ENCODE measurements around the gene WBP1L.
A peak's percentile ranks its signal among the peaks of the same experiment; 100 is the strongest.
"Not testable (repeated sequence)": the region's sequence is repeated elsewhere in the genome, so short reads cannot be mapped to it uniquely, and the experiment has no call there.

WBP1L gene
- long read RNA-seq, transcript WBP1L-203 (4 exons, 1,428 nt), result major isoform, 14 of 40 reads
- long read RNA-seq, partial matches to known transcripts, result 21 of 40 reads
- long read RNA-seq, other reads (novel, unspliced or antisense), result 5 of 40 reads

- Histone ChIP-seq H3K27ac (replicated peaks) (peak within 1 kb of the TSS; percentile 68), H3K27me3 (ENCODE audit: insufficient read depth, poor library complexity, severe bottlenecking) (no peaks in the 10 kb centered on the region), H3K4me3 (replicated peaks; ENCODE audit: insufficient read depth, low read length) (peak within 1 kb of the TSS; percentile 88)
- TF ChIP-seq CTCF (IDR thresholded peaks at IDR 0.05; ENCODE audit: insufficient read depth, low read length), result no peak
- no peak for TF ChIP-seq SPI1 (IDR thresholded peaks at IDR 0.05; ENCODE audit: borderline replicate concordance, low read depth)
- peak; percentile 99 for TF ChIP-seq POLR2AphosphoS5 (IDR thresholded peaks at IDR 0.05; ENCODE audit: low read depth)
- TF ChIP-seq REST (IDR thresholded peaks at IDR 0.05; ENCODE audit: insufficient replicate concordance, low read depth), result no peak
- peak; percentile 64 for TF ChIP-seq GABPA (IDR thresholded peaks at IDR 0.05; ENCODE audit: low read depth)
- peak; percentile 99 for DNase-seq (ENCODE audit: low read depth in 1 of 2, low spot score in 1 of 2)
These were observed at the start of gene WBP1L for GRCh38 chr10:102743588-102744373. WBP1L (plus strand) TSS chr10:102743948; CDS start chr10:102744054, 106 bp downstream.

- H3K27ac ChIP-seq (replicated peaks); DNase-seq (ENCODE audit: low read depth in 1 of 2, low spot score in 1 of 2); H3K4me3 ChIP-seq (replicated peaks; ENCODE audit: insufficient read depth, low read length); H3K27me3 ChIP-seq (ENCODE audit: insufficient read depth, poor library complexity, severe bottlenecking): not testable (repeated sequence)
These were observed 48.3 kb upstream of the WBP1L start for GRCh38 chr10:102695401-102695800.

GRCh38 chr10:102696736-102697135 is 47.0 kb upstream of the WBP1L start:
- H3K4me3 ChIP-seq (replicated peaks; ENCODE audit: insufficient read depth, low read length), result no peak overlapping the region
- no peaks in the 10 kb centered on the region for H3K27me3 ChIP-seq (ENCODE audit: insufficient read depth, poor library complexity, severe bottlenecking)
- no peak overlapping the region for H3K27ac ChIP-seq (replicated peaks)
- no peak for DNase-seq (ENCODE audit: low read depth in 1 of 2, low spot score in 1 of 2)
- TF ChIP-seq REST (IDR thresholded peaks at IDR 0.05; ENCODE audit: insufficient replicate concordance, low read depth) (no peak), CTCF (IDR thresholded peaks at IDR 0.05; ENCODE audit: insufficient read depth, low read length) (no peak), POLR2AphosphoS5 (IDR thresholded peaks at IDR 0.05; ENCODE audit: low read depth) (no peak), GABPA (IDR thresholded peaks at IDR 0.05; ENCODE audit: low read depth) (no peak), SPI1 (IDR thresholded peaks at IDR 0.05; ENCODE audit: borderline replicate concordance, low read depth) (no peak)

GRCh38 chr10:102698894-102699293 is 44.9 kb upstream of the WBP1L start:
- TF ChIP-seq POLR2AphosphoS5 (IDR thresholded peaks at IDR 0.05; ENCODE audit: low read depth) (no peak), GABPA (IDR thresholded peaks at IDR 0.05; ENCODE audit: low read depth) (no peak), CTCF (IDR thresholded peaks at IDR 0.05; ENCODE audit: insufficient read depth, low read length) (no peak)
- Histone ChIP-seq H3K27me3 (ENCODE audit: insufficient read depth, poor library complexity, severe bottlenecking) (no peaks in the 10 kb centered on the region), H3K4me3 (replicated peaks; ENCODE audit: insufficient read depth, low read length) (no peak overlapping the region), H3K27ac (replicated peaks) (no peak overlapping the region)
- no peak for DNase-seq (ENCODE audit: low read depth in 1 of 2, low spot score in 1 of 2)

Data from HL-60 (cell line).